GM23248 (cell line): ENCODE data around the gene SPTBN4.

ENCODE experiments used
- EZH2 ChIP-seq: fragments of 200-600 bp; sonication (generic); IDR thresholded peaks from 2 replicates; pipeline ENCODE4 v1.6.1; 2018; ENCODE audit warnings: antibody characterized with exemption, mild to moderate bottlenecking; ENCODE audit not compliant: insufficient read depth, poor library complexity, severe bottlenecking
- EZH2phosphoT487 ChIP-seq: fragments of 200-600 bp; sonication (generic); IDR thresholded peaks from 2 replicates; pipeline ENCODE4 v1.6.1; 2018; ENCODE audit warnings: antibody characterized with exemption, moderate library complexity, mild to moderate bottlenecking, low read depth; ENCODE audit not compliant: insufficient read depth

DNA sequence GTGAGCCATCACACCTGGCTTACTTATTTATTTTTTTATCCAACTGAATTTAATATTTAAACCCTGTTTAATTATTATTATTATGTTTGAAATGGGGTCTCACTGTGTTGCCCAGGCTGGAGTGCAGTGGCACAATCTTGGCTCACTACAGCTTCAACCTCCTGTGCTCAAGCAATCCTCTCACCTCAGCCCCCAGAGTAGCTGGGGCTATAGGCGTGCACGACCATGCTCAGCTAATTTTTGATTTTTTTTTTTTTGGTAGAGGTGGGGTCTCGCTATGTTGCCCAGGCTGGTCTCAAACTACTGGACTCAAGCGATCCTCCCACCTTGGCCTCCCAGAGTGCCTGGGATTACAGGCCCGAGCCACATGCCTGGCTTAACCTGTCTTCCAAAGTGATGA lies 32.5 kb downstream of the SPTBN4 start:
- no peak for TF ChIP-seq EZH2
- no peak for TF ChIP-seq EZH2phosphoT487
